Kidney (tissue), 14 donors: ENCODE data around the gene USP9X. TPM values are rescaled to one million over a fixed set of nuclear protein-coding genes. Genes with fewer than 3 reads are reported as not detected.

Experiments used
- DNase-seq, 5 donors: peaks; one replicate each; pipeline ENCODE4 v3.0.0-alpha.2; 2013 to 2020
- FAIRE-seq: peaks from 2 replicates; lab custom pipeline; 2012; peaks lifted over from hg19 to GRCh38; lab: Jason Lieb, UNC
- H3K27ac ChIP-seq, 2 donors: one replicate each; pipeline ENCODE4 v1.7.0; 2013; ENCODE audit warnings: low read depth in 2 of 2, low read length in 2 of 2, inconsistent platforms in 1 of 2
- H3K27me3 ChIP-seq: one replicate; pipeline ENCODE4 v1.7.1; 2013; ENCODE audit warnings: low read length, inconsistent platforms; ENCODE audit not compliant: control insufficient read depth, insufficient read depth
- H3K36me3 ChIP-seq, 3 donors: one replicate each; pipeline versions ENCODE4 v1.7.0 to v1.7.1; 2013; ENCODE audit warnings: low read length in 3 of 3, control low read depth in 1 of 3, inconsistent platforms in 1 of 3; ENCODE audit not compliant: insufficient read depth in 3 of 3, control insufficient read depth in 2 of 3
- H3K4me1 ChIP-seq, 3 donors: one replicate each; pipeline versions ENCODE4 v1.7.0 to v1.7.1; 2013; ENCODE audit warnings: low read length in 3 of 3, inconsistent platforms in 1 of 3, low read depth in 1 of 3; ENCODE audit not compliant: control insufficient read depth in 2 of 3, insufficient read depth in 2 of 3
- H3K4me3 ChIP-seq, 3 donors: one replicate each; pipeline versions ENCODE4 v1.7.0 to v1.8.1; 2013; ENCODE audit warnings: low read length in 3 of 3, control low read depth in 1 of 3, inconsistent platforms in 1 of 3
- H3K9ac ChIP-seq, 3 donors: one replicate each; pipeline versions ENCODE4 v1.7.0 to v1.7.1; 2013; ENCODE audit warnings: low read length in 3 of 3, control low read depth in 1 of 3, inconsistent platforms in 1 of 3
- H3K9me3 ChIP-seq, 3 donors: one replicate each; pipeline versions ENCODE4 v1.7.0 to v1.7.1; 2013; ENCODE audit warnings: low read length in 3 of 3, control low read depth in 1 of 3, inconsistent platforms in 1 of 3; ENCODE audit not compliant: control insufficient read depth in 2 of 3, insufficient read depth in 1 of 3
- CTCF ChIP-seq: IDR thresholded peaks from 3 replicates; pipeline ENCODE4 v1.5.1; 2012; ENCODE audit warnings: mild to moderate bottlenecking, moderate library complexity, borderline replicate concordance; ENCODE audit not compliant: insufficient read depth; ENCODE audit errors: extremely low read depth
- intact Hi-C: fragments of 100-400 bp; cut with DNase I; formaldehyde crosslinking; loops from one replicate; pipeline ENCODE4 v1.11.1; 2022
- polyA plus RNA-seq: library from polyadenylated mRNA; stranded (reverse); fragments of 350-450 nt; fragmentation: Illumina TruSeq; extraction: RNeasy Lipid Tissue Mini Kit (QIAGEN cat#74804); gene quantifications from one replicate; pipeline ENCODE4 v1.2.3, GENCODE V29; 2014; ENCODE audit warnings: low read depth, low replicate concordance; ENCODE audit not compliant: insufficient read depth
- total RNA-seq: library from RNA; stranded (reverse); fragmentation: NEBNext Ultra II Directional; extraction: Animal tissue kit (Norgen Biotek cat#: 25700); gene quantifications from one replicate; pipeline ENCODE4 v1.2.1, GENCODE V29; 2021
- donor health status: control.
- donor health status: control.
- donor health status: control.
- donor health status: control.
- donor health status: control.
- donor health status: DM: yes; HTN: yes; CAD: no.
- donor health status: Normal renal cell carcinoma (clear cell type).

Gene USP9X
- total and polyA plus RNA-seq, 2 donors from 2014 or later: 12.0 to 86.8 TPM

DNA sequence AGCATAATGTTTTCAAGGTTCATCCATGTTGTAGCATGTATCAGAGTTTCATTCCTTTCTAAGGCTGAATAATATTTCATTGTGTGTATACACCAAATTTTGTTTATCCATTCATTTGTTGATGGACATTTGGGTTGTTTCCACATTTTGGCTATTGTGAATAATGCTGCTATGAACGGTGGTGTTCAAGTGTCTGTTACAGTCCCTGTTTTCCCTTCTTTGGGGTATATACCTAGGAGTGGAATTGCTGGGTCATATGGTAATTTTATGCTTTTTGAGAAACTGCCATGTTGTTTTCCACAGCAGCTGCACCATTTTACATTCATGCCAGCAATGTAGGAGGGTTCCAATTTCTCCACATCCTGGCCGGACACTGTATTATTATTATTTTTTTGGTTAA is 3.4 kb upstream of the USP9X start:
- Histone ChIP-seq H3K4me1 (no peaks in the 10 kb centered on the region), H3K36me3 (no peaks in the 10 kb centered on the region), H3K4me3 (no peak overlapping the region), H3K27me3 (peaks cover 6% of the 10 kb centered on the region), H3K9me3 (no peaks in the 10 kb centered on the region), H3K27ac (no peak overlapping the region), H3K9ac (no peak overlapping the region)
- FAIRE-seq (no peak), DNase-seq (no peak)
- intact Hi-C loops: no loop called here
- no peak for TF ChIP-seq CTCF

- Histone ChIP-seq H3K36me3 (no peaks in the 10 kb centered on the region), H3K4me1 (no peaks in the 10 kb centered on the region), H3K4me3 (no peak overlapping the region), H3K9ac (no peak overlapping the region), H3K27me3 (peaks cover 2% of the 10 kb centered on the region), H3K27ac (no peak overlapping the region), H3K9me3 (no peaks in the 10 kb centered on the region)
- FAIRE-seq (no peak), DNase-seq (no peak)
- TF ChIP-seq CTCF: no peak
- intact Hi-C loops: no loop called here
Measured at GRCh38 chrX:41082783-41083182, 2.5 kb upstream of the USP9X start.

DNA sequence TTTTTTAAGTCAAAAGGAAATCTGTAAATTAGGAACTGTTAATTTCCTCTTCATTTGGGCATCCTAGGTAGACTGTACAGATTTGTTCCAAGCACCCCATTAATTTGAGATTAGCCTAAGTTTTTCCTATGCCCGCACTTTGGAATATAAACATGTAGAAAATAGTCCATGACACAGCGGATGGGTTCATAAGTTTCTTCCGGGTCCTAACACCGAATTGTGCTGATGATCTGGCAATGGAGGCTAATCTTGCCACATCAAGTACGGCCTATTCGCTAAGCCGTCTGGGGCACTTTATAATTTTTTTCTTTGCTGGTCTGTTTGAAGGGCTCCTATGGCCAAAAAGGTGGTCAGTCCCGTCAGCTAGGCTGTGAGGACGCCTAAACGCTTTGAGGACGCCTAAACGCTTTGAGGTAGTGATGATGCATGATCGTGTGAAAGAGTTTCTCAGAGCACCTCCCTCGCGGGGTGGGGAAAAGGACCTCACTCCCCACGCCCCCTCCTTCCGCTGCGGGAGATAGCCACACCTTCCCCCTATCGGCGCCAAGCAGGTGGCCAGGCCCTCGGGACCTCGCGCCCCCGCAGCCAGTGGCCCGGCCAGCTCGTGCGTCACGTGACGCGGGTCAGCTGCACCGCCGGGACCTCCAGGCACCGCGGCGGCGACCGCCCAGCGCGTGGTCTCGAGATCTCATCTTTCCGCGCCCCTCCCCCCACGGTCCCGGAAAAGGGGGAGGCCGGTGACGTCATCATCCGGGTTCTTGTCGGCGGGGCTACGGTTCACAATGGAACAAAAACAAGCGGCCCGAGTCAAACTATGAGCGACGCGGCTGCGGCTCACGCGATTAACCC is 977 bp upstream of the USP9X start:
- Histone ChIP-seq H3K4me1 (no peaks in the 10 kb centered on the region), H3K4me3 (peak overlapping the region; percentile 78 to 90 (median 80)), H3K36me3 (no peaks in the 10 kb centered on the region), H3K27me3 (peaks cover 2% of the 10 kb centered on the region), H3K9ac (peak overlapping the region; percentile 77 to 87 (median 83)), H3K27ac (peak overlapping the region; percentile 99 to 100), H3K9me3 (no peaks in the 10 kb centered on the region)
- peak; percentile 96 to 99 (median 97) for DNase-seq
- no peak for TF ChIP-seq CTCF
- intact Hi-C loops: no loop called here
- peak; percentile 72 for FAIRE-seq
